ENCODE results near the gene METTL17. TPM values are rescaled to one million over a fixed set of nuclear protein-coding genes. Genes with fewer than 3 reads are reported as not detected.
"Not testable (repeated sequence)": the region's sequence is repeated elsewhere in the genome, so short reads cannot be mapped to it uniquely, and the experiment has no call there.

Gene METTL17
- total RNA-seq, 2 experiments from 2014 or later = 105 to 106 TPM

DNA sequence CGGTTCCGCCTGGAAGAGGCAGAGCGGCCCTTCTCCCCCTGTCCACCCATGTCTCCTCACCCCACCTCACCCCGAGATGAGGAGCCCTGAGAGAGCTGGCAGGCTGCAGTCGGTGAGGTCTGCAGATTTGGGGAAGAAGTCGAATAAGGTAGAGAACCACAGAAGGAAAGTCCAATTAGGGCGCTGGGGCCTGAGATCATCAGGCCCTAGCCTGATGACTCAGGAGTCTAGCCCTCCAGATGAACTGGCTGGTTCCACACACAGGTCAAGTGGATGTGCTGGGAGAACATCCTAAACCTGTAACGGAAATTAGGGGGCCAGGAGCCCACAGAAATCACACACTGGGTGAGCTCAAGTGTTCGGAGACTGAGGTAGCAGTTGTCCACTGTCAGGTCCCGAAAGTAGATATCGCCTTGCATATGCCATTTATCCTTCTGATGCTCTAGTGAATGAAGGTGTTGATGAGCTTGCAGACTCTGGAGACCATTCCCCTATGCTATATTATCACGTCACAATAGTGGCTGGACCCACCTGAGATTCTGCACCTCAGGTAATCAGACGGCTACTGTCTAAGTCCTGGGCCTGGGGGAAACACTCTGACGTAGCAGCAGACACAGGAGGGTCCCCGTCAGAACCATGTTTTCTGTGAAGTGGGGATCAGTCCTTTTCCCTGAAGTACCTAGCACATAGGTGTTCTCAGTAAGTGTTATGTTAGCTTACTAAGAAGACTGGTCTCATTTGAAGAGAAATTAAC lies 886 bp upstream of the METTL17 start:
- POLR2A ChIA-PET = no interaction called here
- CTCF ChIA-PET = interaction anchor here (0.8 kb wide), 1 partner anchor 18 kb away, joined by 3 read pairs; no protein-coding TSS in a partner anchor

DNA sequence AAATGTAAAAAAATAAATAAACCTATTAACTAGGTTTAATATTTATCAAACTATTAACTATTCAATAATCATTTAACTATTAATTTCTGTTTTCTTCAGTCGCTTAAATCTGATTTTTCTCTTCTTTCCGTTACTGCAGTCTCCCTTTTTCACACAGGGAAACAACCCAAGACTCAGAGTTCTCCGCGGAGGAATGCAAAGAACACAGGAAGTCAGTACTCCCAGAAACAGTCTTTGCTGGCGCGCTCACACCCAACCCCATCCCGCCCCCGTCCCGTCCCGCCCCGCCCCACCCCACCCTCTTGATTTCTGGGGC lies 351 bp upstream of the METTL17 start:
- ChIA-PET POLR2A (no interaction called here), CTCF (interaction anchor here (0.8 kb wide), 1 partner anchor 19 kb away, joined by 3 read pairs; no protein-coding TSS in a partner anchor)

DNA sequence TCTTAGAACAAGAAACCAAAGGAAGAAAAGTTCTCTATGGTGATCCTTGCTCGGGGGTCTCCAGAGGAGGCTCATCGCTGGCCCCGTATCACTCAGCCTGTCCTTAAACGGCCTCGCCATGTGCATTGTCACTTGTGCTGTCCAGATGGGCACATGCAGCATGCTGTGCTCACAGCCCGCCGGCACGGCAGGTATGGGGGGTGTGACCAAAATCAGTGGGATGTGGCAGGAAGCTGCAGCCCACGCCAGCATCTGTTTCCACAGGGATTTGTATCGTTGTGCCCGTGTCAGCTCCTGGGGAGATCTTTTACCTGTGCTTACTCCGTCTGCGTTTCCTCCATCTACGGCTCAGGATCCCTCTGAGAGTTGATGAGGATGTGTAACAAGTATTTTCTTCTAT lies 6.7 kb downstream of the METTL17 start:
- ChIA-PET CTCF (interaction anchor here (0.6 to 2.3 kb wide), 2 partner anchors 25 to 522 kb away, joined by 3 to 9 read pairs; no protein-coding TSS in a partner anchor), POLR2A (no interaction called here)

DNA sequence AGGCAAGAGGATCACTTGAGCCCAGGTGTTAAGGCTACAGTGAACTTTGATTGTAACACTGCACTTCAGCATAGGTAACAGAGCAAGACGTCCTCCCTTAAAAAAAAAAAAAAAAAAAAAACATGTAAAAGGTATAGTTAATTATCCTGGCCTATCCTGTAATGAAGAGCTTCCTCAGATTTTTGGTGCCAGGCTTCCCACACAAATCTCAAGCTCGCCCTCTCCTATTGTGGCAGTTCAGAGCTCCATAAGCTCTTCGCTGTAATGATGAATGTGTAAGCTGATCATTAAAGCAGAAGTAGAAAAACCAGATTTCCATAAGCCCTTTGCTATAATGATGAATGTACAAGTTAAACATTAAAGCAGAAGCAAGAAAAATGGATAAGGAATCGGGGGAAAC lies 7.3 kb downstream of the METTL17 start:
- CTCF ChIA-PET = interaction anchor here (0.6 to 2.3 kb wide), 5 partner anchors 18 to 1921 kb away, joined by 3 to 9 read pairs (median 6); no protein-coding TSS in a partner anchor
- POLR2A ChIA-PET = no interaction called here

DNA sequence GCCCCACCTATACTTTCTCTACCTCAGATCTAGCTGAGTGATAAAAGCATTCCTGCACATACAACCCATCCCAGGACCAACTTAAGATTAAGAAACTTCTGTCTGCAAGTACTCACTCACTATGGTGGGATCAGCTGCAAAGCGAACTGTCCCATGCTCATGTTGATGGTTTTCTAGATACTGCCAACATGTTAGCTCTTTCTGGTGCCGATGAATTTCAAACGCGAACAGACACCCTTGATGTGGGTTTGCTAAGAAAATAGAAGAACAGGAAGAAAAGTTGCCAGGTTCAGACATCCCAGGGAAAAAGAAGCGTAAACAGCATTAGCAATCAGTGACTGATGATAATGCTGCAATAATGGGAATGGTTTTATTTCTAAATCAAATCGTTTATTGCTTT lies 7.8 kb downstream of the METTL17 start:
- POLR2A ChIA-PET = no interaction called here

DNA sequence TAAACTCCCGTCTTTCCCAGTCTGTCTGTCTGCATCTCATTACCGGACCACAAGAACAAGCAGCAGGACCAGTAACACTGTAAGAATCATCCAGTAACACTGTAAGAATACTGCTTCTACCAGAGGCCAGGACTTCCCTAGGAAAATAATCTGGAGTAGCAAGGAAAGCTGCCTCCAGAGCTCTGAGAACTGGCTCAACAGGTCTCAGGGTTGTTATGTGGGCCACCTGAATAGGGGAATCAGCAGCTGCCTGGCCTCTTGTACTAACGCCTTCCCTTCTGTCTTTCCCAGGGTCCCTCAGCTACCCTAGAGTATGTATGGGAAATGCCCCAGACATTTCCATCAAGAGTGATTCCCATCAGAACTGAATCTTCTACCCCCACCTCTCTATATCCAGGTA lies 8.4 kb downstream of the METTL17 start:
- ChIA-PET POLR2A (no interaction called here), CTCF (interaction anchor here (0.9 to 2.3 kb wide), 4 partner anchors 17 to 106 kb away, joined by 3 to 9 read pairs (median 6); no protein-coding TSS in a partner anchor)

More for the DNA sequence above, 7.8 kb downstream of the METTL17 start:
- CTCF ChIA-PET = interaction anchor here (0.7 to 2.3 kb wide), 4 partner anchors 17 to 1920 kb away, joined by 3 to 9 read pairs (median 7); no protein-coding TSS in a partner anchor

DNA sequence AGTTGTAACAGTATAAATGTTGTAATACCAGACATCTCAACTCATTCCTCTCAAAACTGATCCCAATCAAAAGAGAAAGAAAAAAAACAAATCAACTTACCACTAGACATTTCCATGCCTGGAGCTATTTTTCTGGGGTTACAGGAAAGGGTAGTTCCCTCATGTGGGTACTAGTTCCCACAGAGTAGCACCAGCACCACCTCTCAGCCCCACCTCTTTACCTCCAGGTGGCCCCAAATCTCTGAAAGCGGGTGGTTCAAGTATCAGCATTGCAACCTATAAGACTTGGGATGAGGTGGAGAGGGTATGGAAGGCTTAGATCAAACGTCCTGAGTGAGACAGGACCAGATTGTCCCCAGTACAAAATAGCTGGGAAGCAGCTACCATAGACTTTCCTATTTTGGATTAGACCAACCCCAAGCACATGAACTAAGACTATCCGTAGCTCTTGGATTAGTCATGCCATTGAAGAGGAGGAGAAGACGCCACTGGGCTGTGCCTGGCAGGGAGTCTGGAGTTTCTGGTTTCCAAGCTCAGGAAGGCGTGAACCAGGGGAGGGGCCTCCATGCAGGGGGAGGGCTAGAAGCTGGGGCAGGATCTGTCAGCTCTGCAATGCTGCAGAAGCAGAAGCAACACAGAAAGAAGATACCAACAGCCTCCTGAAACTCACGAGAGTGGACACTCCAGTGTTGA lies 9.0 kb downstream of the METTL17 start, which contains the start of gene SLC39A2:
SLC39A2 (plus strand) TSS at position 620 of the 693 bp plus-strand sequence. CDS start 154 bp downstream, outside the sequence.
- ChIA-PET CTCF (interaction anchor here (1.0 to 2.3 kb wide), 3 partner anchors 16 to 28 kb away, joined by 3 to 9 read pairs (median 8); no protein-coding TSS in a partner anchor), POLR2A (no interaction called here)

DNA sequence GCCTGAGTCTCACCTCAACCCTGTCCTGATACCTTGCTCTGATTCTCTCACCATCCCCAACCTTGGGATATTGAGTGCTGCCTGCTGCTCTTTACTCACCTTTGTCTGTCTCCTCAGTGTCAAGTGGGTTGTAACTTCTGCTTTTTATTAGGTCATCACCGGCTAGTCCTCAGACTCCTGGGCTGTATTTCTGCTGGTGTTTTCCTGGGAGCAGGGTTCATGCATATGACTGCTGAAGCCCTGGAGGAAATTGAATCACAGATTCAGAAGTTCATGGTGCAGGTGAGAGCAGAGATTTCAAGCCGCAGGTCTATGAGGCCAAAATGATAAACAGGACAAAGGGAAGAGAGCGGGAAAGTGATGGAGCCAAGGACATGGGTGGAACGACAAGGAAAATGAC lies 9.8 kb downstream of the METTL17 start:
- CTCF ChIA-PET = interaction anchor here (0.5 kb wide), 1 partner anchor 83 kb away, joined by 3 read pairs; no protein-coding TSS in a partner anchor
- POLR2A ChIA-PET = no interaction called here

DNA sequence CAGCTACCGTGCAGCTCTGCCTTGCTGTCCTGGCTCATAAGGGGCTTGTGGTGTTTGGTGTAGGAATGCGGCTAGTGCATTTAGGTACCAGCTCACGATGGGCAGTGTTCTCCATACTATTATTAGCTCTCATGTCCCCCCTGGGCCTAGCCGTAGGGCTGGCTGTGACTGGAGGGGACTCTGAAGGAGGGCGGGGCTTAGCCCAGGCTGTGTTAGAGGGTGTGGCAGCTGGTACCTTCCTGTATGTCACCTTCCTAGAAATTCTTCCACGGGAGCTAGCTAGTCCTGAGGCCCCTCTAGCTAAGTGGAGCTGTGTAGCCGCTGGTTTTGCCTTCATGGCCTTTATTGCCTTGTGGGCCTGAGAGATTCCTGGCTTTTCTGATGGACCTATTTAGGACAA lies 11.4 kb downstream of the METTL17 start:
- CTCF ChIA-PET = interaction anchor here (1.4 to 3.0 kb wide), 2 partner anchors 13 to 91 kb away, joined by 4 to 10 read pairs; no protein-coding TSS in a partner anchor

DNA sequence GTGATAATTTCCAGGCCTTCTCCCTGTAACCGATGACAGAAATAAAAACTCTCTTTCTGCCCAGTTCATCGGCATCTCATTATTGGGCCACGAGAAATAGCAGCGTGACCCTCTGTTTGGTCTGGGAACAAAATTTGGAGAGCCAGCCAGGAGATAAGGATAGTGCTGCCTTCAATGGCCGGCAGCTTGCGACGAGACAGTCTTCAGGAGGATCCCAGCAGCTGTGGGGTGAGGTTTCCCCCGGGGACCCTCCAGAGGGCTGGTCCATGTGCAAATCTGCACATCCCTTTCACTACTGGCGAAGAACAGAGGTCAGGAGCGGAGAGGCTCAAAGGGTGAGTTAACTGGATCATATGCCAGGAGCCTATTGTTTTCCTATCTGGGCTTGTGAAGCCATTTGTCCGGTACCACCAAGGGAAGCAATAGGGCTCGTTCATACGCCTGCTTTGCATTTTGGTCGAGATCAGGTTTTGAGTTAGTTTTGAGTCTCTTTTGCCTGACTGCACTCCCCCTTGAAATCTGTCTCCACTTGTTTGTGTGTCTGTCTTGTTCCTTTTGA lies 14.1 kb downstream of the METTL17 start:
- CTCF ChIA-PET = interaction anchor here (0.7 to 2.0 kb wide), 2 partner anchors 11 to 33 kb away, joined by 3 to 10 read pairs; no protein-coding TSS in a partner anchor

More for the DNA sequence above, 11.4 kb downstream of the METTL17 start:
- POLR2A ChIA-PET = no interaction called here

DNA sequence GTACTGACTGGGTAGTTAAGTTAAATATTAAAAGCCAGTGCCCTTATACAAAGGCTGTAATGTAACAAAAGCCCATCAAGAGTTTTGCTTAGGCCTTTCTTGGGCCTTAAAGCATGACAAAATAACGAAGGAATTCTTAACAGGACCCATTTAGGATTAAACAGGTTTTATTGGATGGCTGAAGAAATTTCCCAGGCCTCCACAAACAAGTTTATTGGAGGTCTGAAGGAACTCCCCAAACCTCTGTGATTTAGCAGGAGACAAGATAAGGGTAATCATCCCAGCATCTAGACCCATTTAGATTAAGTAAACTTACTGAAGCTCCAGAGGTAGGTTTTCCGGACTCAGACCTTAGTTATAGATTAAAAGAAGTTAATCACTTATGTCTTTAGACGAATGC lies 19.9 kb downstream of the METTL17 start:
- CTCF ChIA-PET = interaction anchor here (2.2 to 3.0 kb wide), 2 partner anchors 83 to 94 kb away, joined by 7 to 17 read pairs; no protein-coding TSS in a partner anchor
- POLR2A ChIA-PET = not testable (repeated sequence)

More for the DNA sequence above, 14.1 kb downstream of the METTL17 start:
- POLR2A ChIA-PET = no interaction called here

DNA sequence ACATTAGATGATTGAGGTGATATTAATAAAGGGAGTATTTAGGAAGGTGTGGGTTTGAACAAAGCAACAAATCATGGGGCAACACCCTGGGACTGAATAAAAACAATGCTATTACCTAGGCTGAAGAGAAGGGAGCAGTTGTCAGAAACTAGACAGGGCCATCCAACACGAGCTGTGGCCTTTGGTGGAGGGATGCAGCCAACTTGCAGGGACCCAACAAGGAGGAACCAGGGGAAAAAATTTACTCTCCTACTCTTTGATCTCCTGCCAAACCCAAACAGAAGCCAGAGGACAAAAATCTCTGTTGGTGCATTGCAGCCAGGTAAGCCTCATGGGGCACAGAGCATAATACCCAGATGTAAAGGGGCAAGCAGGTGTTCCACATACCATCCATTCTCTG lies 21.4 kb downstream of the METTL17 start:
- CTCF ChIA-PET = interaction anchor here (0.5 to 5.5 kb wide), 5 partner anchors 29 to 93 kb away, joined by 3 to 45 read pairs (median 7); partner anchors contain the start of gene RNASE7
- POLR2A ChIA-PET = no interaction called here

DNA sequence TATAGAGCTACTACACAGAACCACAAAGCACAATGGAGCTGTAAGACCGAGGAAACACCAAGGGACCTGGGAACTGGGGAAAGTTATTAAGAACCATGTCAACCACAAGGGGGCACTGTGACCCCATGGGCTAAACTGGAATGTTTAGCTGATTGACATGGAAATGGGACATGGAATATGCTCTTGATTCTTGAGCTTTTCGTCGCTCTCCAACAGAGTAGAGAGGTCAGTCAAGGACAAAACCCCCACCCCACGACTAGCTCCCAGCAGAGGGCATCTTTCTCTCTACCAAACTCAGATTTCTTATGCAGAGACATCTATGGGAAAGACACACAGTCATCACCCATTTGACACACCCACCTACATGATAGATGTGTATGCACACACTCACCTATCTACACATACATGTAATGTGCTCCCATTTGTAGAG lies 25.0 kb downstream of the METTL17 start:
- POLR2A ChIA-PET = interaction anchor here (0.6 to 1.3 kb wide), 2 partner anchors 83 to 89 kb away, joined by 3 read pairs; no protein-coding TSS in a partner anchor
- CTCF ChIA-PET = interaction anchor here (0.7 to 5.5 kb wide), 30 partner anchors 9 to 162 kb away, joined by 3 to 73 read pairs (median 7); partner anchors contain the start of genes ARHGEF40, NDRG2, RNASE13 and RNASE7

DNA sequence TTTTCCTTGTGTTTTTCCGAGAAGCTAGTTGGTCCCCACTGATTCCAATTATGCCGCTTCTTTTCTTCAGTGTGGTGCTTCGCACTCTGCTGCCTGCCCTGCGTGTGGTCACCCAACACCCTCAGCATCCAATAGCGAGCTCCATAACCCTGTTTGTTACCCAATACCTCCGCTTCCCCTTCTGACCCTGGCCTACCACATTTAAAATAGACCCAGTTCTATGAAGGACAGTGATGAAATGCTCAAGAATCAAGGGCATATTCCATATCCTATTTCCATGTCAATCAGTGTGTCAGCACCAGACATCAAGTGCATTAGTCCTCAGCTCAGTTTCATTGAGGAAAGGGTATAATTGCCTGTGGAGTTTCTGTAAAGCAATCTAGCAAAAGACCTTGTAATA lies 25.5 kb downstream of the METTL17 start:
- POLR2A ChIA-PET = interaction anchor here (1.3 kb wide), 1 partner anchor 82 kb away, joined by 3 read pairs; no protein-coding TSS in a partner anchor
- CTCF ChIA-PET = interaction anchor here (0.7 to 5.5 kb wide), 29 partner anchors 9 to 543 kb away, joined by 3 to 73 read pairs (median 7); partner anchors contain the start of genes ARHGEF40, NDRG2, RNASE13 and RNASE7

DNA sequence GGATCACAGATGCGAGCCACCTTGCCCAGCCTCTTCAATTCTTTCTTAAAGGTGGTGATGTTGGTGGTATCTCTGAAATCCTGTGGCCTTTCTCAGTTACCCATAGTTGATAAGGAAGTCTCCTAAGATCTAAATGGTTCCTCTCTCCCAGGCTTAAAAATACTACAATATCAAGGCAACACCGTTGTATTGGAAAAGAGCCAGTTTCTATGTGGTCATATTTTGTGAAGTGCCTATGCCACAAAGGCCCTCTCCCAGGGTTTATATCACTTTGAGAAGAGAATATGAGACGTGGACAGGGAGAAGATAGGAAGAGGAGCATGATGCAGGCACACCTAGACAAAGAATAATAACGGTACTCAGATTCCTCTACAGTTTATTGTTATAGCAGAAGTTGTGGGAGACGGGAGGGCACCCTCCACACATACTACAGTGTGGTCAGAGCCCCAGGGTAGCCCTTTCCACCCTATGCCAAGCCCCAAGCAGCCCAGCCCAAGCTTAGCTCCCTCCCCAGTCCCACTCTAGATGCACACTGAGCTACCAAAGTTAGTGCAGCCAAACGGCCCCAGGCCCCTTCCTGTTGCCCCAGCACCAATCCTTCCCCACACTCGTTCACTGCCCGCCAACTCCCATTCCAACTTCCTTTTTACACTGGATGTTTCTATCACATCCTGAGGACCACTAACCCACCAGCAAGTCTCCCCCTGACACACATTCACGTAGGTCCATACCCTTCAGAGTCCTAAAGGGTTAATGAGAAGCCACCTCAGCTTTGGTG lies 26.8 kb downstream of the METTL17 start:
- POLR2A ChIA-PET = no interaction called here
- CTCF ChIA-PET = interaction anchor here (1.2 to 5.2 kb wide), 8 partner anchors 10 to 542 kb away, joined by 3 to 73 read pairs (median 16); partner anchors contain the start of gene RNASE13

DNA sequence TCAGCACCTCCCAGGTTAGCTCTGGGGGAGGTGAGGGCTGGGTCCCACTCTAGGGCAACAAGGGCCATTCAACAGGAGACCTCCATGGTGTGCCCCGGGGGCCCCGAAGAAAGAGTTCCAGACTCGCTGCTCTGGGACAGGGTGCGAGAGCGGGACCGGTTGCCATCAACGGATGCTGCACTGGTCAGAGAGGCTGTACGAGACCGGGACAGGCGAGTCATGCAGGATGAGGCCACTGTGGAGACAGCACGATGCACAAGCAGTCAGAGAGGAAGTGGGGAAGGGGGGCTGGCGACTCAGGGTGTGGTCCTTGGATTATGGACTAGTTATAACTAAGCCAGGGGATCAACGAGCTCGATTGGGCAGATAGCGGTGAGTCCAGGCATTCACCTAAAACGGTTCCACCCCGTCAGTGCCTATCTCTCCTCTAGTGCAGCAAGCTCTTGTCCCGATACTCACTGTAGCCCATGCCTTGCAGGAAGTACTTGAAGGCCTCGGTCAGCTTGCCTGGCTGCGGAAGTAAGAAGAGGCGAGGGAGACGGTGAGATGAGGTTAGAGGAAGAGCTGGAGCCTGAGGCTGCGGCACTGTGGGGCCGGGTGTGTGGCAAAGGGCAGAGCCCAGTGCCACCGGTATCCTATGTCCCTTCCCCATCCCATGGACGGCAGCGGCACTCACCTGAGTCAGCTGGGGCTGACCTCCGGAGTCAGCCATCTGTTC lies 27.9 kb downstream of the METTL17 start:
- CTCF ChIA-PET = interaction anchor here (0.8 to 4.8 kb wide), 4 partner anchors 9 to 75 kb away, joined by 3 to 73 read pairs (median 4); no protein-coding TSS in a partner anchor
- POLR2A ChIA-PET = no interaction called here

DNA sequence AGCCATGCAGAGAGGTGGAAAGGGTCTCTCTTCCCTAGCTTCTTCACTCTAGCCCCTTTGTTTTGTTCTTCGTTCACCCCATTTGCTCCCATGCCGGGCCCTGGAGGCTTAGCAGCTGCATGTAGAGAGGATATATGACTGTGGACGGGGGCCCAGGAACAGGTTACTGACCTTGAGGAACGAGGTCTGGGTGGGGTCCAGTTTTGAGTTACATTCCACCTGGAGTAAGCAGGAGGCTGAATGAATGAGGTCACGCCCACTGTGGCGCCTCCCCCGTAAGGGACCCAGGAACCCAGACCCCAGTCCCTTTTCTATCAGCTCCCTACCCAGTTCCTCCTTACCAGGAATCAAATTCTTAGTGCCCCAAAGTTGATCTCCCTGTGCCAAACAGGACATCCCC lies 28.5 kb downstream of the METTL17 start:
- ChIA-PET CTCF (interaction anchor here (0.8 to 3.1 kb wide), 4 partner anchors 20 to 74 kb away, joined by 3 to 14 read pairs (median 4); no protein-coding TSS in a partner anchor), POLR2A (no interaction called here)

DNA sequence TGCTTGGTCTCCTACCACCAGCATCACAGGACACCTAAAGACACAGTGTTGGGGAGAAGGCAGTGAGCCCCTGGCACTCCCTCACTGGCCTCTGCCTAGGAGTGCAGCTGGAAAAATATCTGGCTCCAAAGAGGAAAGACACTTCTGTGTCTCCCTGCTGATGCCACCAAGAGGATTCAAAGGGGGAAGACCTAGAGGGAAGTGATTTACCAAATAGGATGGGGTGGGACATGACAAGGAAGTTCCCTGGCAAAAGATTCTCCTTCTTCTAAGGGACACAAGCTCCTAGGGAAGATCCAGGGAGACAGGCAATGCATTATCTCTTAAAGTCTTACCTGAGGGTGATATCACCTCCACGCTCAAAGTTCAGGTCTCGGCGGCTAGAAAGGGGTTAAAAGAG lies 29.0 kb downstream of the METTL17 start:
- ChIA-PET POLR2A (no interaction called here), CTCF (interaction anchor here (1.0 to 3.1 kb wide), 3 partner anchors 21 to 74 kb away, joined by 3 to 14 read pairs (median 4); no protein-coding TSS in a partner anchor)

All from activated CD8-positive, alpha-beta memory T cell treated with anti-CD3 and anti-CD28 coated beads for 36 hours (primary cell).